ENCODE data around the gene ELN. TPM values are rescaled to one million over a fixed set of nuclear protein-coding genes. Genes with fewer than 3 reads are reported as not detected.

ELN gene
- total RNA-seq, 2 donors from 2014 or later, result 1,484 to 3,836 TPM

GRCh38 chr7:74038194-74038961 lies 10.4 kb downstream of the ELN start:
- no peak overlapping the region for H3K4me3 ChIP-seq
- peak overlapping the region; percentile 94 to 95 for H3K27ac ChIP-seq
- TF ChIP-seq CTCF (IDR thresholded peaks at IDR 0.05), result no peak
- H3K36me3 ChIP-seq, result peaks cover 92% of the 10 kb centered on the region
- no peaks in the 10 kb centered on the region for H3K9me3 ChIP-seq
- DNase-seq (ENCODE audit: low spot score), result no peak
- peaks cover 16 to 99% of the 10 kb centered on the region in 2 donors for H3K4me1 ChIP-seq (ENCODE audit: control insufficient read depth in 1 of 2, low read depth in 2 of 2)
- H3K27me3 ChIP-seq (replicated peaks; ENCODE audit: insufficient read depth), result no peaks in the 10 kb centered on the region
- ATAC-seq (ENCODE audit: insufficient number of reproducible peaks, low FRiP score, low read depth), result no peak

GRCh38 chr7:74039337-74039736 lies 11.4 kb downstream of the ELN start:
- Histone ChIP-seq H3K27me3 (replicated peaks; ENCODE audit: insufficient read depth) (no peaks in the 10 kb centered on the region), H3K27ac (peak overlapping the region; percentile 94 to 95), H3K4me1 (ENCODE audit: control insufficient read depth in 1 of 2, low read depth in 2 of 2) (peaks cover 10 to 98% of the 10 kb centered on the region in 2 donors), H3K36me3 (peaks cover 95% of the 10 kb centered on the region), H3K9me3 (no peaks in the 10 kb centered on the region), H3K4me3 (no peak overlapping the region)
- no peak for TF ChIP-seq CTCF (IDR thresholded peaks at IDR 0.05)
- no peak for ATAC-seq (ENCODE audit: insufficient number of reproducible peaks, low FRiP score, low read depth)
- DNase-seq (ENCODE audit: low spot score), result no peak

GRCh38 chr7:74040101-74040790 lies 12.3 kb downstream of the ELN start:
- Histone ChIP-seq H3K9me3 (no peaks in the 10 kb centered on the region), H3K36me3 (peaks cover 95% of the 10 kb centered on the region), H3K27ac (peak overlapping the region; percentile 94 to 95), H3K4me1 (ENCODE audit: control insufficient read depth in 1 of 2, low read depth in 2 of 2) (peaks cover 7 to 91% of the 10 kb centered on the region in 2 donors), H3K4me3 (no peak overlapping the region), H3K27me3 (replicated peaks; ENCODE audit: insufficient read depth) (no peaks in the 10 kb centered on the region)
- no peak for TF ChIP-seq CTCF (IDR thresholded peaks at IDR 0.05)
- ATAC-seq (ENCODE audit: insufficient number of reproducible peaks, low FRiP score, low read depth), result no peak
- no peak for DNase-seq (ENCODE audit: low spot score)

GRCh38 chr7:74040791-74041520 lies 13.0 kb downstream of the ELN start:
- no peak for TF ChIP-seq CTCF (IDR thresholded peaks at IDR 0.05)
- peak overlapping the region; percentile 94 to 95 for H3K27ac ChIP-seq

More at GRCh38 chr7:74040791-74041520, 13.0 kb downstream of the ELN start:
- peaks cover 95% of the 10 kb centered on the region for H3K36me3 ChIP-seq
- H3K27me3 ChIP-seq (replicated peaks; ENCODE audit: insufficient read depth), result no peaks in the 10 kb centered on the region
- H3K4me1 ChIP-seq (ENCODE audit: control insufficient read depth in 1 of 2, low read depth in 2 of 2), result peaks cover 2 to 84% of the 10 kb centered on the region in 2 donors
- no peaks in the 10 kb centered on the region for H3K9me3 ChIP-seq
- DNase-seq (ENCODE audit: low spot score), result no peak
- H3K4me3 ChIP-seq, result no peak overlapping the region
- no peak for ATAC-seq (ENCODE audit: insufficient number of reproducible peaks, low FRiP score, low read depth)

All from thoracic aorta (tissue), 2 donors.